Liver (tissue), 9 donors: ENCODE data around the gene CCDC33. TPM values are rescaled to one million over a fixed set of nuclear protein-coding genes. Genes with fewer than 3 reads are reported as not detected.

Experiments used
- DNase-seq: peaks from one replicate; pipeline ENCODE4 v3.0.0-alpha.2; 2017; ENCODE audit warnings: low spot score
- H3K27ac ChIP-seq, 2 donors: one replicate each; pipeline ENCODE4 v1.7.0; 2013; ENCODE audit warnings: inconsistent platforms in 2 of 2, low read length in 2 of 2, control low read depth in 1 of 2, low read depth in 1 of 2, mild to moderate bottlenecking in 1 of 2
- H3K27me3 ChIP-seq, 4 donors: one replicate each; pipeline versions ENCODE4 v1.6.1 to v1.7.0; 2013; ENCODE audit warnings: low read length in 3 of 4, inconsistent platforms in 1 of 4, mild to moderate bottlenecking in 1 of 4, moderate library complexity in 1 of 4; ENCODE audit not compliant: control insufficient read depth in 4 of 4, insufficient read depth in 4 of 4
- H3K36me3 ChIP-seq, 4 donors: one replicate each; pipeline versions ENCODE4 v1.6.1 to v1.7.0; 2013; ENCODE audit warnings: low read length in 3 of 4, mild to moderate bottlenecking in 3 of 4, low read depth in 1 of 4, moderate library complexity in 1 of 4; ENCODE audit not compliant: control insufficient read depth in 4 of 4, insufficient read depth in 3 of 4
- H3K4me1 ChIP-seq, 4 donors: one replicate each; pipeline versions ENCODE4 v1.6.1 to v1.7.0; 2013; ENCODE audit warnings: low read length in 3 of 4, mild to moderate bottlenecking in 3 of 4, moderate library complexity in 1 of 4; ENCODE audit not compliant: control insufficient read depth in 4 of 4, insufficient read depth in 4 of 4
- H3K4me3 ChIP-seq, 3 donors: one replicate each; pipeline versions ENCODE4 v1.6.1 to v1.7.0; 2013; ENCODE audit warnings: low read length in 3 of 3, control low read depth in 1 of 3, low read depth in 1 of 3, mild to moderate bottlenecking in 1 of 3
- H3K9ac ChIP-seq, 2 donors: one replicate each; pipeline ENCODE4 v1.7.0; 2013; ENCODE audit warnings: low read length in 2 of 2, mild to moderate bottlenecking in 2 of 2, moderate library complexity in 2 of 2, control low read depth in 1 of 2, low read depth in 1 of 2
- H3K9me3 ChIP-seq, 4 donors: one replicate each; pipeline versions ENCODE4 v1.6.1 to v1.7.0; 2013; ENCODE audit warnings: low read length in 3 of 4; ENCODE audit not compliant: control insufficient read depth in 4 of 4
- ATF3 ChIP-seq: IDR thresholded peaks from 2 replicates; pipeline ENCODE4 v1.6.1; 2016; ENCODE audit warnings: antibody characterized with exemption
- EGR1 ChIP-seq, 2 donors: IDR thresholded peaks; 2 replicates each; pipeline ENCODE4 v1.6.1; 2016 to 2018; ENCODE audit warnings: antibody characterized with exemption in 2 of 2, low read depth in 2 of 2
- FOXA1 ChIP-seq: IDR thresholded peaks from 2 replicates; pipeline ENCODE4 v1.6.1; 2016; ENCODE audit warnings: antibody characterized with exemption
- FOXA2 ChIP-seq: IDR thresholded peaks from 2 replicates; pipeline ENCODE4 v1.6.1; 2016; ENCODE audit warnings: antibody characterized with exemption
- GABPA ChIP-seq, 2 donors: IDR thresholded peaks in 1 of 2; conservative IDR thresholded peaks in 1 of 2; 2 replicates each; pipeline ENCODE4 v1.6.1; 2016; ENCODE audit warnings: antibody characterized with exemption in 2 of 2, mild to moderate bottlenecking in 1 of 2, moderate library complexity in 1 of 2
- HNF4A ChIP-seq, 2 donors: conservative IDR thresholded peaks; 2 replicates each; pipeline ENCODE4 v1.6.1; 2016; ENCODE audit warnings: antibody characterized with exemption in 2 of 2, mild to moderate bottlenecking in 2 of 2
- HNF4G ChIP-seq: IDR thresholded peaks from 2 replicates; pipeline ENCODE4 v1.6.1; 2016; ENCODE audit warnings: antibody characterized with exemption
- JUND ChIP-seq, 2 donors: IDR thresholded peaks; 2 replicates each; pipeline ENCODE4 v1.6.1; 2016; ENCODE audit warnings: antibody characterized with exemption in 2 of 2
- NR2F2 ChIP-seq: IDR thresholded peaks from 2 replicates; pipeline ENCODE4 v1.6.1; 2016; ENCODE audit warnings: antibody characterized with exemption
- RAD21 ChIP-seq, 2 donors: IDR thresholded peaks; 2 replicates each; pipeline ENCODE4 v1.6.1; 2016; ENCODE audit warnings: antibody characterized with exemption in 2 of 2, mild to moderate bottlenecking in 2 of 2
- RXRA ChIP-seq, 2 donors: IDR thresholded peaks; 2 replicates each; pipeline ENCODE4 v1.6.1; 2017 to 2018; ENCODE audit warnings: antibody characterized with exemption in 2 of 2, mild to moderate bottlenecking in 1 of 2
- SP1 ChIP-seq: IDR thresholded peaks from 2 replicates; pipeline ENCODE4 v1.6.1; 2018; ENCODE audit warnings: antibody characterized with exemption, mild to moderate bottlenecking
- TAF1 ChIP-seq: conservative IDR thresholded peaks from 2 replicates; pipeline ENCODE4 v1.6.1; 2016; ENCODE audit warnings: antibody characterized with exemption, mild to moderate bottlenecking
- YY1 ChIP-seq: IDR thresholded peaks from 2 replicates; pipeline ENCODE4 v1.6.1; 2016; ENCODE audit warnings: antibody characterized with exemption, mild to moderate bottlenecking
- WGBS: extraction: QIAGEN DNeasy Blood & Tissue Kit; methylation state at CpG from one replicate; pipeline ENCODE4 v1.1.7; 2013; 5-methylcytosine and 5-hydroxymethylcytosine counted together
- polyA plus RNA-seq, 2 donors: library from polyadenylated mRNA; stranded (reverse) in 1 of 2; unstranded in 1 of 2; fragments of 200-250 nt in 1 of 2; fragments of >200 nt in 1 of 2; fragmentation: Nextera tagmentation in 1 of 2; extraction: Ambion mirVana in 1 of 2; gene quantifications; one replicate each; pipeline versions ENCODE4 v1.2.1 to v1.2.3, GENCODE V29; 2013 to 2015
- total RNA-seq, 2 donors: library from RNA; depleted of rRNA; stranded (reverse); fragments of >200 nt; gene quantifications; one replicate each; pipeline ENCODE4 v1.2.3, GENCODE V29; 2014
- TF ChIP-seq, protein P1 (sequence below): IDR thresholded peaks from 2 replicates; pipeline ENCODE4 v1.6.1; 2016; ENCODE audit warnings: antibody characterized with exemption
- TF ChIP-seq, protein P2 (sequence below): IDR thresholded peaks from 2 replicates; pipeline ENCODE4 v1.6.1; 2016; ENCODE audit warnings: antibody characterized with exemption
- TF ChIP-seq, protein P3 (sequence below): fragments of 150-350 bp; IDR thresholded peaks from 2 replicates; pipeline ENCODE4 v1.5.1; 2017; ENCODE audit warnings: improper control_type of control experiment, low read depth, low read length; ENCODE audit not compliant: missing input control
- TF ChIP-seq, protein P4 (sequence below): IDR thresholded peaks from 2 replicates; pipeline ENCODE4 v1.6.1; 2016; ENCODE audit warnings: antibody characterized with exemption, mild to moderate bottlenecking
- donor health status: healthy.
- donor health status: healthy.
- donor health status: healthy.
- donor health status: healthy.
- donor health status: healthy.

The CCDC33 gene
- total and polyA plus RNA-seq, 4 donors: not detected

GRCh38 chr15:74202452-74203401 is 33.4 kb upstream of the CCDC33 start, which contains the start of gene STRA6:
Gene STRA6, minus strand, starts transcription at chr15:74202787. Its CDS starts 520 bp downstream, at chr15:74202267.
- H3K27ac ChIP-seq: no peak within 1 kb of the TSS
- H3K4me1 ChIP-seq: no peaks in the 10 kb centered on the region
- peaks cover 0 to 6% (median 3%) of the 10 kb centered on the region in 4 donors for H3K27me3 ChIP-seq
- no peak within 1 kb of the TSS for H3K9ac ChIP-seq
- no peaks in the 10 kb centered on the region for H3K36me3 ChIP-seq
- H3K9me3 ChIP-seq: no peaks in the 10 kb centered on the region
- TF ChIP-seq SP1 (no peak), YY1 (no peak), EGR1 (IDR thresholded peaks at IDR 0.05; ENCODE audit: low read depth in 2 of 2) (no peak), FOXA2 (no peak), GABPA (IDR thresholded peaks at IDR 0.05 in 1 of 2, conservative IDR thresholded peaks at IDR 0.05 in 1 of 2) (no peak), RAD21 (IDR thresholded peaks at IDR 0.05) (no peak), TAF1 (no peak), HNF4G (no peak), RXRA (IDR thresholded peaks at IDR 0.05) (no peak), HNF4A (conservative IDR thresholded peaks at IDR 0.05) (no peak), FOXA1 (no peak), ATF3 (no peak), JUND (IDR thresholded peaks at IDR 0.05) (no peak), NR2F2 (no peak)
- TF ChIP-seq, protein P1, sequence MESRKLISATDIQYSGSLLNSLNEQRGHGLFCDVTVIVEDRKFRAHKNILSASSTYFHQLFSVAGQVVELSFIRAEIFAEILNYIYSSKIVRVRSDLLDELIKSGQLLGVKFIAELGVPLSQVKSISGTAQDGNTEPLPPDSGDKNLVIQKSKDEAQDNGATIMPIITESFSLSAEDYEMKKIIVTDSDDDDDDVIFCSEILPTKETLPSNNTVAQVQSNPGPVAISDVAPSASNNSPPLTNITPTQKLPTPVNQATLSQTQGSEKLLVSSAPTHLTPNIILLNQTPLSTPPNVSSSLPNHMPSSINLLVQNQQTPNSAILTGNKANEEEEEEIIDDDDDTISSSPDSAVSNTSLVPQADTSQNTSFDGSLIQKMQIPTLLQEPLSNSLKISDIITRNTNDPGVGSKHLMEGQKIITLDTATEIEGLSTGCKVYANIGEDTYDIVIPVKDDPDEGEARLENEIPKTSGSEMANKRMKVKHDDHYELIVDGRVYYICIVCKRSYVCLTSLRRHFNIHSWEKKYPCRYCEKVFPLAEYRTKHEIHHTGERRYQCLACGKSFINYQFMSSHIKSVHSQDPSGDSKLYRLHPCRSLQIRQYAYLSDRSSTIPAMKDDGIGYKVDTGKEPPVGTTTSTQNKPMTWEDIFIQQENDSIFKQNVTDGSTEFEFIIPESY: no peak
- TF ChIP-seq, protein P2, sequence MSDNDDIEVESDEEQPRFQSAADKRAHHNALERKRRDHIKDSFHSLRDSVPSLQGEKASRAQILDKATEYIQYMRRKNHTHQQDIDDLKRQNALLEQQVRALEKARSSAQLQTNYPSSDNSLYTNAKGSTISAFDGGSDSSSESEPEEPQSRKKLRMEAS: no peak
- TF ChIP-seq, protein P3, sequence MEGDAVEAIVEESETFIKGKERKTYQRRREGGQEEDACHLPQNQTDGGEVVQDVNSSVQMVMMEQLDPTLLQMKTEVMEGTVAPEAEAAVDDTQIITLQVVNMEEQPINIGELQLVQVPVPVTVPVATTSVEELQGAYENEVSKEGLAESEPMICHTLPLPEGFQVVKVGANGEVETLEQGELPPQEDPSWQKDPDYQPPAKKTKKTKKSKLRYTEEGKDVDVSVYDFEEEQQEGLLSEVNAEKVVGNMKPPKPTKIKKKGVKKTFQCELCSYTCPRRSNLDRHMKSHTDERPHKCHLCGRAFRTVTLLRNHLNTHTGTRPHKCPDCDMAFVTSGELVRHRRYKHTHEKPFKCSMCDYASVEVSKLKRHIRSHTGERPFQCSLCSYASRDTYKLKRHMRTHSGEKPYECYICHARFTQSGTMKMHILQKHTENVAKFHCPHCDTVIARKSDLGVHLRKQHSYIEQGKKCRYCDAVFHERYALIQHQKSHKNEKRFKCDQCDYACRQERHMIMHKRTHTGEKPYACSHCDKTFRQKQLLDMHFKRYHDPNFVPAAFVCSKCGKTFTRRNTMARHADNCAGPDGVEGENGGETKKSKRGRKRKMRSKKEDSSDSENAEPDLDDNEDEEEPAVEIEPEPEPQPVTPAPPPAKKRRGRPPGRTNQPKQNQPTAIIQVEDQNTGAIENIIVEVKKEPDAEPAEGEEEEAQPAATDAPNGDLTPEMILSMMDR: no peak
- TF ChIP-seq, protein P4, sequence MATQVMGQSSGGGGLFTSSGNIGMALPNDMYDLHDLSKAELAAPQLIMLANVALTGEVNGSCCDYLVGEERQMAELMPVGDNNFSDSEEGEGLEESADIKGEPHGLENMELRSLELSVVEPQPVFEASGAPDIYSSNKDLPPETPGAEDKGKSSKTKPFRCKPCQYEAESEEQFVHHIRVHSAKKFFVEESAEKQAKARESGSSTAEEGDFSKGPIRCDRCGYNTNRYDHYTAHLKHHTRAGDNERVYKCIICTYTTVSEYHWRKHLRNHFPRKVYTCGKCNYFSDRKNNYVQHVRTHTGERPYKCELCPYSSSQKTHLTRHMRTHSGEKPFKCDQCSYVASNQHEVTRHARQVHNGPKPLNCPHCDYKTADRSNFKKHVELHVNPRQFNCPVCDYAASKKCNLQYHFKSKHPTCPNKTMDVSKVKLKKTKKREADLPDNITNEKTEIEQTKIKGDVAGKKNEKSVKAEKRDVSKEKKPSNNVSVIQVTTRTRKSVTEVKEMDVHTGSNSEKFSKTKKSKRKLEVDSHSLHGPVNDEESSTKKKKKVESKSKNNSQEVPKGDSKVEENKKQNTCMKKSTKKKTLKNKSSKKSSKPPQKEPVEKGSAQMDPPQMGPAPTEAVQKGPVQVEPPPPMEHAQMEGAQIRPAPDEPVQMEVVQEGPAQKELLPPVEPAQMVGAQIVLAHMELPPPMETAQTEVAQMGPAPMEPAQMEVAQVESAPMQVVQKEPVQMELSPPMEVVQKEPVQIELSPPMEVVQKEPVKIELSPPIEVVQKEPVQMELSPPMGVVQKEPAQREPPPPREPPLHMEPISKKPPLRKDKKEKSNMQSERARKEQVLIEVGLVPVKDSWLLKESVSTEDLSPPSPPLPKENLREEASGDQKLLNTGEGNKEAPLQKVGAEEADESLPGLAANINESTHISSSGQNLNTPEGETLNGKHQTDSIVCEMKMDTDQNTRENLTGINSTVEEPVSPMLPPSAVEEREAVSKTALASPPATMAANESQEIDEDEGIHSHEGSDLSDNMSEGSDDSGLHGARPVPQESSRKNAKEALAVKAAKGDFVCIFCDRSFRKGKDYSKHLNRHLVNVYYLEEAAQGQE: no peak
- peak; percentile 52 for DNase-seq
- WGBS: 45% methylated on average over 26 of the region's 26 CpGs
- H3K4me3 ChIP-seq: no peak within 1 kb of the TSS
